K562 (cell line): ENCODE measurements around the gene CORO1A. TPM values are rescaled to one million over a fixed set of nuclear protein-coding genes. Genes with fewer than 3 reads are reported as not detected.

Source experiments
- ATAC-seq: fragments of 200-7000 bp; cut with Tn5 transposase; 3 replicates; pipeline ENCODE4 v1.9.1; 2020; ENCODE audit warnings: moderate library complexity
- BruUV-seq: library from RNA; stranded (reverse); fragments of 400-500 nt; replicated peaks from 2 replicates; lab custom pipeline; 2021; lab: Mats Ljungman, UMichigan
- CTCF ChIA-PET: fragments of 300-600 bp; formaldehyde crosslinking; extraction: SDS; loops from one replicate; lab custom pipeline; 2021; ENCODE audit warnings: low intra/inter-chr PET ratio; lab: Yijun Ruan, JAX
- POLR2A ChIA-PET: fragments of 300-600, 350-650 bp; sonication (Branson Sonifier 250); formaldehyde crosslinking; extraction: SDS; loops from one replicate; lab custom pipeline; 2021; ENCODE audit warnings: antibody characterized with exemption, inconsistent platforms; lab: Yijun Ruan, JAX
- DNase-seq, 4 experiments: peaks; one replicate each; pipeline versions ENCODE4 v3.0.0 to v3.0.0-alpha.2; 2011 to 2018; ENCODE audit warnings: low spot score in 3 of 4, mixed read lengths in 3 of 4; ENCODE audit errors: extremely low read depth in 1 of 4
- FAIRE-seq: peaks from 2 replicates; lab custom pipeline; 2011; peaks lifted over from hg19 to GRCh38; lab: Jason Lieb, UNC
- H2AFZ ChIP-seq: 2 replicates; pipeline ENCODE4 v1.6.0; 2011; ENCODE audit warnings: low read depth, low read length, control low read depth, inconsistent platforms
- H3K27ac ChIP-seq: fragments of 200-600 bp; 3 replicates; pipeline ENCODE4 v1.8.0; 2011; ENCODE audit warnings: low read depth, mild to moderate bottlenecking, control low read depth, inconsistent platforms, low read length, moderate library complexity, mixed read lengths; ENCODE audit errors: extremely low read depth
- H3K27me3 ChIP-seq, 2 experiments: fragments of 300-600 bp in 1 of 2; 2 replicates in 1 of 2; 3 replicates in 1 of 2; pipeline versions ENCODE4 v1.6.0 to v1.8.0; 2011; ENCODE audit warnings: inconsistent platforms in 2 of 2, low read length in 2 of 2, mild to moderate bottlenecking in 1 of 2, mixed read lengths in 1 of 2, moderate library complexity in 1 of 2; ENCODE audit not compliant: control insufficient read depth in 2 of 2, insufficient read depth in 2 of 2
- H3K36me3 ChIP-seq: fragments of 300-600 bp; 3 replicates; pipeline ENCODE4 v1.8.0; 2011; ENCODE audit warnings: mild to moderate bottlenecking, low read length, inconsistent platforms; ENCODE audit not compliant: control insufficient read depth, insufficient read depth
- H3K4me1 ChIP-seq, 2 experiments: fragments of 200-600 bp in 1 of 2; replicated peaks in 1 of 2; 2 replicates in 1 of 2; 3 replicates in 1 of 2; pipeline versions ENCODE4 v1.5.1 to v1.8.0; 2011; ENCODE audit warnings: inconsistent platforms in 2 of 2, low read length in 2 of 2, mild to moderate bottlenecking in 1 of 2, mixed read lengths in 1 of 2, moderate library complexity in 1 of 2; ENCODE audit not compliant: control insufficient read depth in 2 of 2, insufficient read depth in 2 of 2
- H3K4me2 ChIP-seq: 2 replicates; pipeline ENCODE4 v1.6.1; 2011; ENCODE audit warnings: low read length, control low read depth, inconsistent platforms, mixed read lengths; ENCODE audit not compliant: insufficient read depth
- H3K4me3 ChIP-seq: fragments of 200-600 bp; sonication (generic), shearing (Covaris generic); 2 replicates; pipeline ENCODE4 v1.5.1; 2016; ENCODE audit warnings: control low read depth, inconsistent platforms
- H3K79me2 ChIP-seq: fragments of 200-600 bp; 3 replicates; pipeline ENCODE4 v1.8.0; 2011; ENCODE audit warnings: low read length, inconsistent platforms; ENCODE audit not compliant: control insufficient read depth, insufficient read depth
- H3K9ac ChIP-seq, 2 experiments: 2 replicates each; pipeline versions ENCODE4 v1.6.0 to v1.6.1; 2011; ENCODE audit warnings: low read depth in 2 of 2, low read length in 2 of 2, control low read depth in 1 of 2, inconsistent platforms in 1 of 2, mild to moderate bottlenecking in 1 of 2, mixed read lengths in 1 of 2; ENCODE audit not compliant: insufficient read depth in 1 of 2
- H3K9me1 ChIP-seq: one replicate; pipeline ENCODE4 v1.6.0; 2011; ENCODE audit warnings: inconsistent platforms, mild to moderate bottlenecking, low read length, moderate library complexity; ENCODE audit not compliant: control insufficient read depth, insufficient read depth
- H3K9me3 ChIP-seq: replicated peaks from 2 replicates; pipeline ENCODE4 v1.5.1; 2011; ENCODE audit warnings: low read depth, low read length, inconsistent platforms; ENCODE audit not compliant: control insufficient read depth, insufficient read depth
- H4K20me1 ChIP-seq: replicated peaks from 2 replicates; pipeline ENCODE4 v1.6.1; 2011; ENCODE audit warnings: low read length, inconsistent platforms, mixed read lengths; ENCODE audit not compliant: control insufficient read depth, insufficient read depth
- CHD1 ChIP-seq: fragments of 200-600 bp; sonication (generic); IDR thresholded peaks from one replicate; pipeline ENCODE4 v1.6.1; 2012; ENCODE audit warnings: mild to moderate bottlenecking, moderate library complexity, low read length, inconsistent platforms
- FOXJ3 ChIP-seq: sonication (generic); formaldehyde crosslinking; IDR thresholded peaks from 2 replicates; pipeline ENCODE4 v1.4.0; 2020; ENCODE audit warnings: mild to moderate bottlenecking, missing genetic modification reagents
- FOXP1 ChIP-seq: sonication (generic); formaldehyde crosslinking; IDR thresholded peaks from 2 replicates; pipeline ENCODE4 v1.8.0; 2022; ENCODE audit warnings: mild to moderate bottlenecking, missing genetic modification reagents
- HDAC6 ChIP-seq: IDR thresholded peaks from 2 replicates; pipeline ENCODE4 v1.6.1; 2012; ENCODE audit warnings: low read depth, mild to moderate bottlenecking, control low read depth, inconsistent platforms, low read length, moderate library complexity
- HDAC8 ChIP-seq: fragments of 450-650 bp; IDR thresholded peaks from 2 replicates; pipeline ENCODE4 v1.6.1; 2016; ENCODE audit warnings: mild to moderate bottlenecking, missing genetic modification characterization, moderate library complexity, missing compliant biosample characterization
- HOXB6 ChIP-seq: fragments of 250-450 bp; sonication (Bioruptor Pico); IDR thresholded peaks from 2 replicates; pipeline ENCODE4 v1.5.1; 2022; ENCODE audit warnings: mild to moderate bottlenecking, borderline replicate concordance
- MXI1 ChIP-seq: IDR thresholded peaks from 2 replicates; pipeline ENCODE4 v1.6.1; 2011; ENCODE audit warnings: low read depth, mild to moderate bottlenecking, improper control_type of control experiment, low read length
- SMAD3 ChIP-seq: fragments of 450-650 bp; formaldehyde crosslinking; conservative IDR thresholded peaks from 2 replicates; pipeline ENCODE4 v1.4.0; 2020; ENCODE audit warnings: mild to moderate bottlenecking
- YY1 ChIP-seq, 3 experiments: IDR thresholded peaks; 2 replicates each; pipeline ENCODE4 v1.6.1; 2011; ENCODE audit warnings: low read length in 2 of 3, mild to moderate bottlenecking in 2 of 3, moderate library complexity in 2 of 3, borderline replicate concordance in 1 of 3, control low read depth in 1 of 3, low read depth in 1 of 3; ENCODE audit not compliant: insufficient read depth in 3 of 3, insufficient replicate concordance in 2 of 3, control insufficient read depth in 1 of 3, insufficient read length in 1 of 3; ENCODE audit errors: extremely low read depth in 1 of 3
- ZNF174 ChIP-seq: fragments of 250-450 bp; sonication (Bioruptor Pico); IDR thresholded peaks from 2 replicates; pipeline ENCODE4 v1.4.0; 2020; ENCODE audit warnings: mild to moderate bottlenecking
- ZNF24 ChIP-seq: fragments of 450-650 bp; IDR thresholded peaks from 2 replicates; pipeline ENCODE4 v1.6.1; 2016
- ZSCAN32 ChIP-seq: fragments of 450-650 bp; formaldehyde crosslinking; IDR thresholded peaks from 2 replicates; pipeline ENCODE4 v1.4.0; 2020; ENCODE audit warnings: mild to moderate bottlenecking, moderate library complexity
- WGBS: fragments of 100-300 bp; shearing (Covaris generic); methylation state at CpG from one replicate; pipeline ENCODE4 v1.1.6; 2016; ENCODE audit warnings: low coverage, mixed read lengths; ENCODE audit not compliant: insufficient coverage; ENCODE audit errors: missing lambda C conversion rate; 5-methylcytosine and 5-hydroxymethylcytosine counted together
- in situ Hi-C: fragments of 300-500 bp; cut with MboI; formaldehyde crosslinking; loops from 4 replicates; pipeline ENCODE4 v1.15.0; 2018; ENCODE audit warnings: inconsistent platforms, mixed read lengths
- intact Hi-C: fragments of 100-400 bp; cut with micrococcal nuclease; formaldehyde crosslinking; loops from 2 replicates; pipeline ENCODE4 v1.14.2; 2022
- polyA plus RNA-seq, 8 experiments: library from polyadenylated mRNA; depleted of rRNA in 4 of 8; stranded (reverse) in 5 of 8; unstranded in 3 of 8; fragments of >200 nt; fragmentation: Nextera tagmentation in 2 of 8; fragmentation: Illumina TruSeq in 1 of 8; extraction: Ambion mirVana in 2 of 8; extraction: Trizol in 1 of 8; gene quantifications; 2 replicates each; pipeline versions ENCODE4 v1.2.1 to v1.2.3, GENCODE V29; 2011 to 2014; ENCODE audit warnings: inconsistent platforms in 1 of 8, missing spikeins in 1 of 8
- total RNA-seq, 7 experiments: library from RNA; depleted of rRNA in 6 of 7; stranded (reverse); fragments of >200 nt in 6 of 7; fragmentation: Illumina TruSeq in 2 of 7; extraction: Trizol in 2 of 7; gene quantifications; 2 replicates each; pipeline versions ENCODE4 v1.2.1 to v1.2.3, GENCODE V29; 2011 to 2021; ENCODE audit warnings: low replicate concordance in 1 of 7

CORO1A gene
- total and polyA plus RNA-seq, 9 of the 15 experiments (the other 6 are each of a cell fraction or from before 2014, with no cell fraction given), result 0.22 to 23.8 (median 7.6) TPM

DNA sequence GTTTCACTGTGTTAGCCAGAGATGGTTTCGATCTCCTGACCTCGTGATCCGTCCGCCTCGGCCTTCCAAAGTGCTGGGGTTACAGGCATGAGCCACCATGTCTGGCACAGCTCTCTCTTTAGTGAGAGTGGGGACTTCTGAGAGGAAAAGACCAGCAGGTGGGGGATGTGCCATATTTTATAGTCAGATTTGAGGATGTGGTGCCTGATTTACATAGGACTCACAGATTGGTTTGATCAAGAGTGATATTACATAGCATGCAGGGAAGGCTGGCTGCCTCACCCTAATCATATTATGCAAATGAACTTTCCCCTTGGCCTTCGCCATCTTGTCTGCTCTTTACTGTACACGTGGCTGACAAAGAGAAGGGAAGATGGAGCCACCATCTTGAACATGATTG lies 32.3 kb upstream of the CORO1A start:
- no peak for ATAC-seq
- 34% methylated on average over 7 of the region's 7 CpGs for WGBS
- Histone ChIP-seq H3K9me1 (no peaks in the 10 kb centered on the region), H3K4me3 (no peak overlapping the region), H3K9me3 (peaks cover 8% of the 10 kb centered on the region; the same call in 1 of the 2 replicates), H4K20me1 (no peaks in the 10 kb centered on the region), H3K4me1 (no peaks in the 10 kb centered on the region), H3K79me2 (no peaks in the 10 kb centered on the region), H3K27ac (no peak overlapping the region), H3K9ac (no peak overlapping the region), H2AFZ (0 out of 2 replicates have a peak overlapping the region, but pooled peaks have one; percentile 45), H3K4me2 (no peak overlapping the region), H3K27me3 (no peaks in the 10 kb centered on the region), H3K36me3 (no peaks in the 10 kb centered on the region)
- in situ Hi-C loops, result no loop called here
- POLR2A ChIA-PET, result no interaction called here
- intact Hi-C loops, result no loop called here
- CTCF ChIA-PET, result no interaction called here
- no peak for FAIRE-seq
- TF ChIP-seq HOXB6 (no peak), HDAC6 (no peak), YY1 (IDR thresholded peaks at IDR 0.05; ENCODE audit: borderline replicate concordance in 1 of 3, control insufficient read depth in 1 of 3, extremely low read depth in 1 of 3, insufficient read depth in 3 of 3, insufficient read length in 1 of 3, insufficient replicate concordance in 2 of 3, low read depth in 1 of 3, low read length in 2 of 3) (peak in 1 of 3 experiments; percentile 31), MXI1 (no peak)
- no TSS peak for BruUV-seq
- no peak for DNase-seq

DNA sequence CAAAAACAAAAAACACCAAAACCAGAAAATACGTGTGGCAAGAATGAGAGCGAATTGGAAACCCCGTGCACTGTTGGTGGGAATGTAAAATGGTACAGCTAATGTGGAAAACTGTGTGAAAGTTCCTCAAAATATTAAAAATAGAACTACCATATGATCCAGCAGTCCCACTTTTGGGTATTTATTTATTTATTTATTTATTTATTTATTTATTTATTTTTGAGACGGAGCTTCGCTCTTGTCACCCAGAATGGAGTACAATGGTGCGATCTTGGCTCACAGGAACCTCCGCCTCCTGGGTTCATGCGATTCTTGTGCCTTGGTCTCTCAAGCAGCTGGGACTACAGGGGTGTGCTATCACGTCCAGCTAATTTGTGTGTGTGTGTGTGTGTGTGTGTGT lies 30.9 kb upstream of the CORO1A start:
- peaks cover 8% of the 10 kb centered on the region; the same call in 1 of the 2 replicates for H3K9me3 ChIP-seq
- no peak overlapping the region for H3K27ac ChIP-seq
- TF ChIP-seq ZNF174 (CRISPR knock-in tag), result no peak
- TF ChIP-seq HDAC6, result no peak
- no peak for TF ChIP-seq FOXP1 (CRISPR knock-in tag)
- no peak for TF ChIP-seq FOXJ3
- no peak for TF ChIP-seq ZSCAN32 (CRISPR knock-in tag)
- TF ChIP-seq ZNF24, result no peak
- TF ChIP-seq SMAD3 (CRISPR knock-in tag), result no peak
- no peak for TF ChIP-seq CHD1
- TF ChIP-seq HDAC8 (tag), result no peak
- WGBS, result 85% methylated on average over 8 of the region's 9 CpGs
- no peak overlapping the region for H3K9ac ChIP-seq
- no TSS peak for BruUV-seq
- no peaks in the 10 kb centered on the region for H4K20me1 ChIP-seq
- no peak overlapping the region for H2AFZ ChIP-seq
- no peak for DNase-seq
- no peaks in the 10 kb centered on the region for H3K36me3 ChIP-seq
- no peaks in the 10 kb centered on the region for H3K27me3 ChIP-seq
- no peaks in the 10 kb centered on the region for H3K9me1 ChIP-seq
- H3K4me2 ChIP-seq, result no peak overlapping the region
- FAIRE-seq, result no peak
- H3K4me3 ChIP-seq, result no peak overlapping the region
- ChIA-PET POLR2A (interaction anchor here (1.2 kb wide), 1 partner anchor 8 kb away, joined by 3 read pairs; no protein-coding TSS in a partner anchor), CTCF (no interaction called here)
- H3K4me1 ChIP-seq, result no peaks in the 10 kb centered on the region
- no peaks in the 10 kb centered on the region for H3K79me2 ChIP-seq
- in situ Hi-C loops, result no loop called here
- no peak for ATAC-seq
- intact Hi-C loops, result no loop called here
